SH-SY5Y (cell line): ENCODE measurements around the gene ERICH6B.

Experiments used
- GATA2 ChIP-seq: IDR thresholded peaks from 2 replicates; pipeline ENCODE4 v1.6.1; 2011; ENCODE audit warnings: mild to moderate bottlenecking, low read depth, low read length
- GATA3 ChIP-seq: IDR thresholded peaks from 2 replicates; pipeline ENCODE4 v1.6.1; 2011; ENCODE audit warnings: low read depth, mild to moderate bottlenecking, low read length, moderate library complexity

- TF ChIP-seq GATA2: no peak
- TF ChIP-seq GATA3: no peak
These were observed 93.0 kb downstream of the ERICH6B start for GRCh38 chr13:45522571-45522970.
